GM12878 (cell line): ENCODE measurements around the gene C14orf93. TPM values are rescaled to one million over a fixed set of nuclear protein-coding genes. Genes with fewer than 3 reads are reported as not detected.

ENCODE experiments used
- ATAC-seq: fragments of 200-7000 bp; cut with Tn5 transposase; 3 replicates; pipeline ENCODE4 v1.9.1; 2020; ENCODE audit warnings: mild to moderate bottlenecking, moderate library complexity
- BruUV-seq: library from RNA; stranded (reverse); fragments of 400-500 nt; replicated peaks from 2 replicates; lab custom pipeline; 2021; lab: Mats Ljungman, UMichigan
- CTCF ChIA-PET: fragments of 300-600 bp; sonication (Branson Sonifier 250); formaldehyde crosslinking; extraction: SDS; loops from one replicate; lab custom pipeline; 2021; ENCODE audit warnings: inconsistent platforms; lab: Yijun Ruan, JAX
- POLR2A ChIA-PET: fragments of 350-600 bp; formaldehyde crosslinking; extraction: SDS; loops from one replicate; lab custom pipeline; 2021; ENCODE audit warnings: inconsistent platforms; lab: Charles Lee
- RAD21 ChIA-PET: fragments of 300-600 bp; sonication (Branson Sonifier 250); formaldehyde crosslinking; loops from one replicate; lab custom pipeline; 2023; ENCODE audit warnings: antibody characterized with exemption; ENCODE audit not compliant: unreplicated experiment; lab: Charles Lee
- SMC1A ChIA-PET: fragments of 300-600 bp; sonication (Branson Sonifier 250); formaldehyde crosslinking; loops from one replicate; lab custom pipeline; 2023; ENCODE audit not compliant: unreplicated experiment, uncharacterized antibody; lab: Charles Lee
- DNase-seq: peaks from one replicate; pipeline ENCODE4 v3.0.0-alpha.2; 2011; ENCODE audit warnings: low read depth, low spot score
- FAIRE-seq: peaks from 3 replicates; lab custom pipeline; 2011; peaks lifted over from hg19 to GRCh38; lab: Jason Lieb, UNC
- H2AFZ ChIP-seq: 2 replicates; pipeline ENCODE4 v1.6.0; 2011; ENCODE audit warnings: low read depth, low read length, control low read depth; ENCODE audit not compliant: control insufficient read depth
- H3K27ac ChIP-seq: 2 replicates; pipeline ENCODE4 v1.5.1; 2011; ENCODE audit warnings: control low read depth; ENCODE audit not compliant: control insufficient read depth, insufficient read depth
- H3K27me3 ChIP-seq, 2 experiments: replicated peaks in 1 of 2; 2 replicates each; pipeline versions ENCODE4 v1.6.0 to v1.6.1; 2011; ENCODE audit warnings: low read length in 1 of 2; ENCODE audit not compliant: control insufficient read depth in 2 of 2, insufficient read depth in 2 of 2
- H3K36me3 ChIP-seq, 2 experiments: 2 replicates each; pipeline ENCODE4 v1.5.1; 2011; ENCODE audit warnings: low read length in 1 of 2; ENCODE audit not compliant: control insufficient read depth in 2 of 2, insufficient read depth in 2 of 2
- H3K4me1 ChIP-seq: 2 replicates; pipeline ENCODE4 v1.6.1; 2011; ENCODE audit warnings: mild to moderate bottlenecking, low read length, moderate library complexity, mixed read lengths; ENCODE audit not compliant: control insufficient read depth, insufficient read depth
- H3K4me2 ChIP-seq: 2 replicates; pipeline ENCODE4 v1.6.0; 2011; ENCODE audit warnings: control low read depth; ENCODE audit not compliant: control insufficient read depth, insufficient read depth
- H3K4me3 ChIP-seq: fragments of 200-600 bp; sonication (generic); 2 replicates; pipeline ENCODE4 v1.5.1; 2016
- H3K79me2 ChIP-seq: 2 replicates; pipeline ENCODE4 v1.6.0; 2011; ENCODE audit warnings: low read length; ENCODE audit not compliant: control insufficient read depth, insufficient read depth
- H3K9ac ChIP-seq: 2 replicates; pipeline ENCODE4 v1.8.0; 2011; ENCODE audit warnings: low read length, control low read depth, mixed read lengths; ENCODE audit not compliant: control insufficient read depth, insufficient read depth
- H3K9me3 ChIP-seq: replicated peaks from 3 replicates; pipeline ENCODE4 v1.5.1; 2011; ENCODE audit warnings: mild to moderate bottlenecking, low read length; ENCODE audit not compliant: control insufficient read depth, insufficient read depth
- H4K20me1 ChIP-seq: 2 replicates; pipeline ENCODE4 v1.6.0; 2011; ENCODE audit not compliant: control insufficient read depth, insufficient read depth
- BCL11A ChIP-seq: IDR thresholded peaks from 2 replicates; pipeline ENCODE4 v1.6.1; 2011; ENCODE audit warnings: low read depth, low read length
- CEBPB ChIP-seq, 2 experiments: fragments of 150-350 bp in 1 of 2; IDR thresholded peaks; 2 replicates each; pipeline ENCODE4 v1.6.1; 2012 to 2014; ENCODE audit warnings: low read depth in 2 of 2, low read length in 2 of 2, borderline replicate concordance in 1 of 2, inconsistent platforms in 1 of 2
- CHD1 ChIP-seq: IDR thresholded peaks from 2 replicates; pipeline ENCODE4 v1.6.1; 2012; ENCODE audit warnings: low read depth, low read length, improper control_type of control experiment
- FOS ChIP-seq: IDR thresholded peaks from 3 replicates; pipeline ENCODE4 v1.6.1; 2011; ENCODE audit warnings: borderline replicate concordance; ENCODE audit not compliant: insufficient read length; ENCODE audit errors: extremely low read depth
- IKZF1 ChIP-seq: fragments of 450-650 bp; conservative IDR thresholded peaks from 2 replicates; pipeline ENCODE4 v1.6.1; 2017; ENCODE audit warnings: antibody characterized with exemption, mild to moderate bottlenecking
- JUND ChIP-seq: IDR thresholded peaks from 2 replicates; pipeline ENCODE4 v1.6.1; 2012; ENCODE audit warnings: low read depth, mild to moderate bottlenecking, low read length, improper control_type of control experiment, moderate library complexity
- KAT2A ChIP-seq: conservative IDR thresholded peaks from 2 replicates; pipeline ENCODE4 v1.6.1; 2011; ENCODE audit warnings: low read depth, low read length; ENCODE audit not compliant: control insufficient read depth
- MLLT1 ChIP-seq: fragments of 450-650 bp; IDR thresholded peaks from 2 replicates; pipeline ENCODE4 v1.6.1; 2016; ENCODE audit warnings: mild to moderate bottlenecking
- MTA2 ChIP-seq: fragments of 450-650 bp; IDR thresholded peaks from 2 replicates; pipeline ENCODE4 v1.6.1; 2016; ENCODE audit warnings: low read depth, mild to moderate bottlenecking, moderate library complexity
- NBN ChIP-seq: fragments of 450-650 bp; IDR thresholded peaks from 2 replicates; pipeline ENCODE4 v1.6.1; 2016
- NFYA ChIP-seq: IDR thresholded peaks from 2 replicates; pipeline ENCODE4 v1.6.1; 2011; ENCODE audit warnings: low read depth, mild to moderate bottlenecking, low read length, improper control_type of control experiment, borderline replicate concordance
- PKNOX1 ChIP-seq: fragments of 450-650 bp; IDR thresholded peaks from 2 replicates; pipeline ENCODE4 v1.6.1; 2016; ENCODE audit warnings: mild to moderate bottlenecking
- RCOR1 ChIP-seq: conservative IDR thresholded peaks from 2 replicates; pipeline ENCODE4 v1.6.1; 2012; ENCODE audit warnings: low read depth, low read length, improper control_type of control experiment
- SKIL ChIP-seq: fragments of 450-650 bp; IDR thresholded peaks from 2 replicates; pipeline ENCODE4 v1.6.1; 2017; ENCODE audit warnings: mild to moderate bottlenecking, low read depth, inconsistent platforms; ENCODE audit not compliant: poor library complexity, severe bottlenecking
- SMAD1 ChIP-seq: fragments of 450-650 bp; IDR thresholded peaks from 2 replicates; pipeline ENCODE4 v1.6.1; 2018; ENCODE audit warnings: mild to moderate bottlenecking, low read depth; ENCODE audit not compliant: partially characterized antibody
- ZNF592 ChIP-seq: fragments of 450-650 bp; IDR thresholded peaks from 2 replicates; pipeline ENCODE4 v1.6.1; 2017; ENCODE audit warnings: mild to moderate bottlenecking, moderate library complexity
- WGBS: methylation state at CpG from one replicate; pipeline ENCODE4 v1.1.6; 2016; ENCODE audit warnings: low lambda C conversion rate; ENCODE audit not compliant: insufficient replicate concordance, insufficient coverage; ENCODE audit errors: missing lambda C conversion rate; 5-methylcytosine and 5-hydroxymethylcytosine counted together
- in situ Hi-C: fragments of 300-500 bp; cut with MboI; formaldehyde crosslinking; loops from 9 replicates; pipeline ENCODE4 v1.14.3; 2018; ENCODE audit warnings: mixed read lengths
- intact Hi-C: fragments of 100-400 bp; cut with micrococcal nuclease; formaldehyde crosslinking; loops from one replicate; pipeline ENCODE4 v1.14.2; 2022; ENCODE audit not compliant: unreplicated experiment
- polyA plus RNA-seq, 11 experiments: library from polyadenylated mRNA; depleted of rRNA in 4 of 11; unstranded in 6 of 11; stranded (reverse) in 5 of 11; fragments of >200 nt; fragmentation: Nextera tagmentation in 4 of 11; fragmentation: Illumina TruSeq in 1 of 11; extraction: Ambion mirVana in 4 of 11; extraction: Trizol in 1 of 11; gene quantifications; 1 replicate in 1 of 11; 2 replicates in 10 of 11; pipeline versions ENCODE4 v1.2.1 to v1.2.3, GENCODE V29; 2011 to 2016; ENCODE audit warnings: inconsistent platforms in 2 of 11, missing spikeins in 2 of 11, low read depth in 1 of 11
- total RNA-seq, 4 experiments: library from RNA; depleted of rRNA in 3 of 4; stranded (reverse); fragments of >200 nt in 3 of 4; fragmentation: Illumina TruSeq in 1 of 4; extraction: Trizol in 1 of 4; gene quantifications; 2 replicates each; pipeline versions ENCODE4 v1.2.1 to v1.2.3, GENCODE V29; 2013 to 2021

Gene C14orf93
- total and polyA plus RNA-seq, 10 of the 15 experiments (the other 5 are each of a cell fraction or from before 2014, with no cell fraction given): 1.8 to 13.9 (median 10.2) TPM

- SMC1A ChIA-PET: interaction anchor here (0.5 to 3.4 kb wide), 4 partner anchors 9 to 1566 kb away, joined by 3 to 10 read pairs (median 5); no protein-coding TSS in a partner anchor
- 98% methylated on average over 2 of the region's 2 CpGs for WGBS
- CTCF ChIA-PET: interaction anchor here (1.3 to 5.5 kb wide), 6 partner anchors 11 to 51 kb away, joined by 4 to 43 read pairs (median 8); partner anchors contain the start of gene CDH24
- H3K36me3 ChIP-seq: peaks cover 5 to 25% of the 10 kb centered on the region in 2 experiments
- TF ChIP-seq CHD1: no peak
- no peak for TF ChIP-seq IKZF1
- no peak for TF ChIP-seq PKNOX1
- no peak for TF ChIP-seq NBN
- TF ChIP-seq RCOR1: no peak
- no peak for TF ChIP-seq FOS
- TF ChIP-seq CEBPB (IDR thresholded peaks at IDR 0.05; ENCODE audit: borderline replicate concordance in 1 of 2, low read depth in 2 of 2, low read length in 2 of 2): no peak
- TF ChIP-seq ZNF592: no peak
- TF ChIP-seq JUND: no peak
- TF ChIP-seq NFYA: no peak
- no peak for TF ChIP-seq SKIL
- TF ChIP-seq MTA2: no peak
- no peak for TF ChIP-seq SMAD1
- no peak for TF ChIP-seq BCL11A
- TF ChIP-seq KAT2A: no peak
- TF ChIP-seq MLLT1: no peak
- TF ChIP-seq, all 136 proteins: peak for 0
- Histone ChIP-seq H3K4me1 (no peaks in the 10 kb centered on the region), H3K27ac (no peak overlapping the region), H3K9ac (no peak overlapping the region), H3K27me3 (no peaks in the 10 kb centered on the region), H3K4me2 (no peak overlapping the region), H3K9me3 (no peaks in the 10 kb centered on the region), H2AFZ (no peak overlapping the region), H4K20me1 (no peaks in the 10 kb centered on the region), H3K79me2 (no peaks in the 10 kb centered on the region), H3K4me3 (no peak overlapping the region)
- BruUV-seq: no TSS peak
- RAD21 ChIA-PET: interaction anchor here (1.6 kb wide), 1 partner anchor 37 kb away, joined by 5 read pairs; no protein-coding TSS in a partner anchor
- POLR2A ChIA-PET: interaction anchor here (0.7 to 1.4 kb wide), 3 partner anchors 8 to 29 kb away, joined by 3 read pairs; no protein-coding TSS in a partner anchor
- intact Hi-C loops (no loop called here), in situ Hi-C loops (no loop called here)
- FAIRE-seq (no peak), ATAC-seq (no peak), DNase-seq (no peak)
Measured at GRCh38 chr14:23023795-23024152, 13.8 kb upstream of the C14orf93 start.
